8988T (cell line): ENCODE measurements around the gene TMEM14B.
"Not testable (repeated sequence)": the region's sequence is repeated elsewhere in the genome, so short reads cannot be mapped to it uniquely, and the experiment has no call there.

Experiments used
- DNase-seq: peaks from one replicate; pipeline ENCODE4 v3.0.0; 2011

Gene TMEM14B

GRCh38 chr6:10747251-10747972 lies at the start of gene TMEM14B:
TSS of gene TMEM14B (plus strand) at chr6:10747805. CDS start at chr6:10749246, 1,441 bp downstream.
- peak; percentile 85 for DNase-seq

- no peak for DNase-seq
Observed at GRCh38 chr6:10713962-10714361, 33.6 kb upstream of the TMEM14B start.

GRCh38 chr6:10719296-10719963 lies 28.2 kb upstream of the TMEM14B start:
- DNase-seq: no peak

GRCh38 chr6:10719964-10720264 lies 27.7 kb upstream of the TMEM14B start:
- no peak for DNase-seq

GRCh38 chr6:10720265-10720959 lies 27.2 kb upstream of the TMEM14B start:
- no peak for DNase-seq

- not testable (repeated sequence) for DNase-seq
Observed at GRCh38 chr6:10720960-10721849, 26.4 kb upstream of the TMEM14B start.

- DNase-seq: no peak
Observed at GRCh38 chr6:10721850-10722569, 25.6 kb upstream of the TMEM14B start.

GRCh38 chr6:10722570-10722819 lies 25.1 kb upstream of the TMEM14B start:
- DNase-seq: no peak

- DNase-seq: peak; percentile 93
Observed at GRCh38 chr6:10722820-10723566, 24.6 kb upstream of the TMEM14B start, which contains the start of gene TMEM14C. TSS of gene TMEM14C (plus strand) at chr6:10723070. CDS start at chr6:10724614, 1,544 bp downstream.

- DNase-seq: no peak
Observed at GRCh38 chr6:10723567-10723881, 24.1 kb upstream of the TMEM14B start.

- no peak for DNase-seq
Observed at GRCh38 chr6:10725044-10725443, 22.6 kb upstream of the TMEM14B start.

GRCh38 chr6:10725716-10726115 lies 21.9 kb upstream of the TMEM14B start:
- no peak for DNase-seq

- DNase-seq: no peak
Observed at GRCh38 chr6:10730254-10730653, 17.4 kb upstream of the TMEM14B start.

GRCh38 chr6:10733151-10733715 lies 14.4 kb upstream of the TMEM14B start:
- DNase-seq: no peak

- DNase-seq: no peak
Observed at GRCh38 chr6:10733863-10734262, 13.7 kb upstream of the TMEM14B start.

- no peak for DNase-seq
Observed at GRCh38 chr6:10736731-10737130, 10.9 kb upstream of the TMEM14B start.

- no peak for DNase-seq
Observed at GRCh38 chr6:10740061-10740460, 7.5 kb upstream of the TMEM14B start.

- DNase-seq: not testable (repeated sequence)
Observed at GRCh38 chr6:10741643-10742042, 6.0 kb upstream of the TMEM14B start.

- DNase-seq: no peak
Observed at GRCh38 chr6:10742251-10742650, 5.4 kb upstream of the TMEM14B start.

GRCh38 chr6:10743515-10743914 lies 4.1 kb upstream of the TMEM14B start:
- no peak for DNase-seq

GRCh38 chr6:10745116-10745515 lies 2.5 kb upstream of the TMEM14B start:
- no peak for DNase-seq

GRCh38 chr6:10746915-10747250 lies 722 bp upstream of the TMEM14B start:
- no peak for DNase-seq
